MCF 10A (cell line): Measurements from ENCODE around the gene SERPINB5. TPM values are rescaled to one million over a fixed set of nuclear protein-coding genes. Genes with fewer than 3 reads are reported as not detected.

Experiments
- BruUV-seq: library from RNA; stranded (reverse); fragments of 400-500 nt; replicated peaks from 2 replicates; lab custom pipeline; 2021; lab: Mats Ljungman, UMichigan
- CTCF ChIA-PET: fragments of 300-600 bp; sonication (Branson Sonifier 250); formaldehyde crosslinking; extraction: SDS; loops from one replicate; lab custom pipeline; 2021; ENCODE audit warnings: antibody characterized with exemption, inconsistent platforms; lab: Yijun Ruan, JAX
- POLR2A ChIA-PET: fragments of 300-600, 350-650 bp; sonication (Branson Sonifier 250); formaldehyde crosslinking; extraction: SDS; loops from one replicate; lab custom pipeline; 2020; ENCODE audit warnings: antibody characterized with exemption, inconsistent platforms; lab: Yijun Ruan, JAX
- DNase-seq: peaks from one replicate; pipeline ENCODE4 v3.0.0-alpha.2; 2018; ENCODE audit not compliant: unreplicated experiment
- H3K27ac Mint-ChIP-seq: one replicate; pipeline ENCODE4 v1.8.0; 2022; ENCODE audit warnings: mild to moderate bottlenecking, low read depth, mixed read lengths; ENCODE audit not compliant: unreplicated experiment
- H3K27me3 Mint-ChIP-seq: one replicate; pipeline ENCODE4 v1.8.0; 2022; ENCODE audit warnings: mixed read lengths; ENCODE audit not compliant: insufficient read depth, unreplicated experiment
- H3K36me3 Mint-ChIP-seq: one replicate; pipeline ENCODE4 v1.8.0; 2022; ENCODE audit warnings: mild to moderate bottlenecking, moderate library complexity, mixed read lengths; ENCODE audit not compliant: insufficient read depth, unreplicated experiment
- H3K4me1 Mint-ChIP-seq: one replicate; pipeline ENCODE4 v1.8.0; 2022; ENCODE audit warnings: mixed read lengths; ENCODE audit not compliant: insufficient read depth, unreplicated experiment
- H3K4me3 Mint-ChIP-seq: one replicate; pipeline ENCODE4 v1.8.0; 2022; ENCODE audit warnings: mild to moderate bottlenecking, moderate library complexity, mixed read lengths; ENCODE audit not compliant: unreplicated experiment
- H3K9me3 Mint-ChIP-seq: one replicate; pipeline ENCODE4 v1.8.0; 2022; ENCODE audit warnings: mixed read lengths; ENCODE audit not compliant: unreplicated experiment
- CTCF ChIP-seq: fragments of 200-600 bp; IDR thresholded peaks from one replicate; pipeline ENCODE4 v1.8.0; 2022; ENCODE audit warnings: antibody characterized with exemption, mild to moderate bottlenecking; ENCODE audit not compliant: unreplicated experiment
- intact Hi-C: fragments of 100-400 bp; cut with micrococcal nuclease; formaldehyde crosslinking; loops from 2 replicates; pipeline ENCODE4 v1.14.1; 2022
- total RNA-seq: library from RNA; stranded (reverse); gene quantifications from 2 replicates; pipeline ENCODE4 v1.2.3, GENCODE V29; 2022

The SERPINB5 gene
- total RNA-seq, 1 experiment from 2014 or later, result 330 TPM

GRCh38 chr18:63527251-63527650, 50.5 kb downstream of the SERPINB5 start:
- BruUV-seq, result no TSS peak
- Mint-ChIP-seq H3K4me3 (no peak overlapping the region), H3K9me3 (no peaks in the 10 kb centered on the region), H3K4me1 (no peaks in the 10 kb centered on the region), H3K27me3 (no peaks in the 10 kb centered on the region), H3K27ac (no peak overlapping the region), H3K36me3 (peaks cover 5% of the 10 kb centered on the region)
- ChIA-PET CTCF (interaction anchor here (1.0 to 5.4 kb wide), 5 partner anchors 9 to 214 kb away, joined by 3 to 43 read pairs (median 28); no protein-coding TSS in a partner anchor), POLR2A (interaction anchor here (1.0 kb wide), 1 partner anchor 9 kb away, joined by 3 read pairs; no protein-coding TSS in a partner anchor)
- intact Hi-C loops, result no loop called here
- no peak for TF ChIP-seq CTCF
- DNase-seq, result no peak

- DNase-seq, result no peak
- H3K27ac Mint-ChIP-seq, result no peak overlapping the region
- ChIA-PET CTCF (interaction anchor here (0.6 to 5.4 kb wide), 6 partner anchors 11 to 314 kb away, joined by 3 to 38 read pairs (median 11); no protein-coding TSS in a partner anchor), POLR2A (no interaction called here)
- TF ChIP-seq CTCF, result no peak
- H3K4me1 Mint-ChIP-seq, result no peaks in the 10 kb centered on the region
- H3K36me3 Mint-ChIP-seq, result peaks cover 5% of the 10 kb centered on the region
- no TSS peak for BruUV-seq
- intact Hi-C loops, result no loop called here
- no peaks in the 10 kb centered on the region for H3K27me3 Mint-ChIP-seq
- H3K9me3 Mint-ChIP-seq, result no peaks in the 10 kb centered on the region
- no peak overlapping the region for H3K4me3 Mint-ChIP-seq
These were observed 52.2 kb downstream of the SERPINB5 start for GRCh38 chr18:63528863-63529492.

- H3K27me3 Mint-ChIP-seq, result no peaks in the 10 kb centered on the region
- ChIA-PET CTCF (interaction anchor here (1.2 kb wide), 1 partner anchor 9 kb away, joined by 3 read pairs; no protein-coding TSS in a partner anchor), POLR2A (interaction anchor here (1.5 kb wide), 1 partner anchor 21 kb away, joined by 4 read pairs; no protein-coding TSS in a partner anchor)
- no TSS peak for BruUV-seq
- no peak for DNase-seq
- no peak overlapping the region for H3K27ac Mint-ChIP-seq
- no peak for TF ChIP-seq CTCF
- no peak overlapping the region for H3K4me3 Mint-ChIP-seq
- no peaks in the 10 kb centered on the region for H3K9me3 Mint-ChIP-seq
- no peaks in the 10 kb centered on the region for H3K4me1 Mint-ChIP-seq
- H3K36me3 Mint-ChIP-seq, result no peaks in the 10 kb centered on the region
- intact Hi-C loops, result no loop called here
These were observed 55.7 kb downstream of the SERPINB5 start for GRCh38 chr18:63532471-63532870.

- no peak for DNase-seq
- POLR2A ChIA-PET, result interaction anchor here (0.6 to 0.7 kb wide), 2 partner anchors 15 to 406 kb away, joined by 3 read pairs; no protein-coding TSS in a partner anchor
- Mint-ChIP-seq H3K36me3 (no peaks in the 10 kb centered on the region), H3K4me1 (no peaks in the 10 kb centered on the region), H3K27ac (no peak overlapping the region), H3K4me3 (no peak overlapping the region), H3K27me3 (no peaks in the 10 kb centered on the region), H3K9me3 (no peaks in the 10 kb centered on the region)
- CTCF ChIA-PET, result interaction anchor here (0.6 to 1.2 kb wide), 3 partner anchors 15 to 300 kb away, joined by 3 to 4 read pairs (median 3); no protein-coding TSS in a partner anchor
- TF ChIP-seq CTCF, result no peak
- BruUV-seq, result no TSS peak
- intact Hi-C loops, result no loop called here
These were observed 57.9 kb downstream of the SERPINB5 start for GRCh38 chr18:63534615-63535014.
